KOPT-K1 (cell line): Measurements from ENCODE around the gene KNCN.

Experiments used
- H3K27ac ChIP-seq: fragments of 200-600 bp; sonication (generic); 2 replicates; pipeline ENCODE4 v1.5.1; 2016; ENCODE audit warnings: antibody characterized with exemption, mild to moderate bottlenecking, low read depth, low read length; ENCODE audit not compliant: poor library complexity, severe bottlenecking
- H3K36me3 ChIP-seq: fragments of 200-600 bp; sonication (generic); 2 replicates; pipeline ENCODE4 v1.5.1; 2017; ENCODE audit warnings: antibody characterized with exemption, mild to moderate bottlenecking, low read length, moderate library complexity; ENCODE audit not compliant: insufficient read depth
- H3K9me3 ChIP-seq: fragments of 200-600 bp; sonication (generic); 2 replicates; pipeline ENCODE4 v1.5.1; 2017; ENCODE audit warnings: antibody characterized with exemption, low read length, mild to moderate bottlenecking; ENCODE audit not compliant: insufficient read depth, poor library complexity, severe bottlenecking

The KNCN gene

DNA sequence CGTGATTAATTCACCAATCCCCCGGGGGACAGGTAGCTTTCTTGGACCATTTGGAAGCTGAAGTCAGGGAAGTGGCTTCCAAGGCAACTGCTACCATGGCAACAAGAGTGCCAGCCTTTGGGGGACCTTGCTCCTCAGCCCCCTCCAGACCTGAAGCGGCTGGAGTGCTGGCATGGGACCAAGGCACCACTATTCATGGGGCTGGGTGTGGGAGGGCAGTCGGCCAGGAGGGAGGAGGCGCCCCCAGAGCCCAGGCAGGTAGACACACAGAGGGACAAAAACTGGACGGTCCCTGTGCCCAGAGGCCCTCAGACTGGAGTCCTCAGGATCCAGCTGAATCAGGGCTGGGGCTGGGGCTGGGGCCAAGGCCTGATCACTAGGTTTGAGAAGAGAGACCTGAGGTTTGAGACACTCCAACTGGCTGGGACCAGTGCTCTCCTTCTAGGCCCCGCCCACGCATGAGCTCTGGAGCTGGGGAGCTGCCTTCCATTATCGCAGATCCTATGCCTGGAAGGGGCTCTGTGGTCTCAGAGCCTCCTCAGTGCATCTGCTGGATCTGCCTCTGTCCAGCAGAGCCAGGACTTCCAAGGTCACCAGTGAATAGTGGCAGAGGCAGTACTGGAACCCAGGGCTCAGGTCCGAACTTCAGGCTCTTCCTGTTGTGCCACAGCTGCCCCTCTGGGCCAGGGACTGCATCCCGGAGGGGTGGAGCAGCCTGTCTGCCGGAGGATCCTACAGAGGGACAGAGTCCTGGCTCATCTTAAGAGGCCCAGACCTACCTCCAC is 3.3 kb upstream of the KNCN start:
- no peaks in the 10 kb centered on the region for H3K36me3 ChIP-seq
- no peaks in the 10 kb centered on the region for H3K9me3 ChIP-seq
- H3K27ac ChIP-seq, result no peak overlapping the region

DNA sequence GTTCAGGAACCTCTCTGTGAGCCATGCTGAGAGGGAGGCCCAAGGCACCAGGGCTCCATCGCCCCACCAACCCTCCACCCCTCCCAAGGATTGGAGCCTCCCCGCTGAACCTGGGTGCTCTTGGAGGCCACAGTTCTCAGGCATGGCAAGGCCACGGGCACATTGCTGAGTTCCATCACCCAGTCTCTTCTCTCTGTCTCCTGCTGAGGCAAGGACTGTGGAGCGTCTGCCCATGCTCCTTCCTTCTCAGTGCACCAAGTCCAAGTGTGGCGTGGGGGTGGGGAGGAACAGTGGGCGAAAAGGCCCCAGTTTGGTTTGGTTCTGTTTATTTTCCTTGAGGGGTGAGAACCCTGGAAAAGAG is 2.8 kb upstream of the KNCN start:
- H3K9me3 ChIP-seq, result no peaks in the 10 kb centered on the region
- no peak overlapping the region for H3K27ac ChIP-seq
- H3K36me3 ChIP-seq, result no peaks in the 10 kb centered on the region

DNA sequence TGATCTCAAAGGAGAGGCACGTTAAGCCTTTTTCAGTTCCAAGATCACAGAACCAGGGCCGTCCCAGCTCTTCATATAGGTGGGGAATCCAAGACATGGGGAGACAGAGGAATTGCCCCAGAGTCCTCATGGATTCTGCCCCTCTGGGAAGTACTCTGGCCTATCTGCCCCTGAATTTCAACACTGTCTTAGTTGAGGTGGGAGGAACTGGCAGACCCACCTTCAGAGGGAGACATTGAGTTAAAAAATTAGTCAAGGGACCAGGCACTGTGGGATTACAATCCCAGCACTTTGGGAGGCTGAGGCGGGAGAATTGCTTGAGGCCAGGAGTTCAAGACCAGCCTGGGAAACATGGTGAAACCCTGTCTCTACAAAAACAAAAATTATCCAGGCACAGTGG is 2.1 kb upstream of the KNCN start:
- no peak overlapping the region for H3K27ac ChIP-seq
- H3K36me3 ChIP-seq, result no peaks in the 10 kb centered on the region
- H3K9me3 ChIP-seq, result no peaks in the 10 kb centered on the region

DNA sequence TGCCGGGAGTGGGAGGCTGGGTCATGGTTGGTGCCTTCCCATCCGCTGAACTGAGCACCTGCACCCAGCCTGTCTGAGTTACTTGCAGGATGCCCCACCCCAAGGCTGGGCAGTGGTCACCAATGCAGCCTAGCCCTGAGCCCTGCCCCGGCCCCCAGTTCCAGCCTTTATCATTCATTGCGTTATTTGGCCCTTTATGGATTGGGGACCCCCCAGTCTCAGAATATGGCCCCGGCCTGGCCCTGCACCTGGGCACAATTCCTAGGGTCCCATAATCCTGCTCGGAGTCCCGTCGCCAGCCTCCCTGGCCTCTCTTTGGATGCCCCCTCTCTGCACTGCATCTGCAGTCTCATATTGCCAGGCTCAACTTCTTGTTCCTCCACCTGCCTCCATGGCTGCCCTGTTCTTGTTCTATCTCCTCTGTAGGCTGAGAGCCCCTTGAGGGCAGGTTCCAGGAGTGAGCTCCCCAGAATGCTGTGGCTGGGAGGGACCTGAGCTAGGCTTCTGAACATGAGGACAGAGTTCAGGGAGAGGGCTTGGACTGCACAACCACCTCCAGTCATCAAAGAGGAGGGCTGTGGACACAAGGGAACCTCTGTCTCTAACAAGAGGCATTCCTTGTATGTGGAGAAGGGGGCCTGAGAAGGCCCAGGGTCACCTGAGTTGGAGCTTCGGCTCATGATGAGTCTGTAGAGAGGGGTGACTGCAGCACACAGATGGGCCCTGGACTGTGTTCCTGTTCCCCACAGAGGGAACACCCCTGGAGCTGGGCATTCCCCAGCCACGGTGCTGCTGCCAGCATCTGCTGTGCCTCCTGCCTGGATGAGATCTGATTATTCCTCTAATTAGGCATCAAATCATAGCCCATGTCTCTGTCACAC is 1.1 kb upstream of the KNCN start:
- no peak overlapping the region for H3K27ac ChIP-seq
- no peaks in the 10 kb centered on the region for H3K36me3 ChIP-seq
- no peaks in the 10 kb centered on the region for H3K9me3 ChIP-seq

DNA sequence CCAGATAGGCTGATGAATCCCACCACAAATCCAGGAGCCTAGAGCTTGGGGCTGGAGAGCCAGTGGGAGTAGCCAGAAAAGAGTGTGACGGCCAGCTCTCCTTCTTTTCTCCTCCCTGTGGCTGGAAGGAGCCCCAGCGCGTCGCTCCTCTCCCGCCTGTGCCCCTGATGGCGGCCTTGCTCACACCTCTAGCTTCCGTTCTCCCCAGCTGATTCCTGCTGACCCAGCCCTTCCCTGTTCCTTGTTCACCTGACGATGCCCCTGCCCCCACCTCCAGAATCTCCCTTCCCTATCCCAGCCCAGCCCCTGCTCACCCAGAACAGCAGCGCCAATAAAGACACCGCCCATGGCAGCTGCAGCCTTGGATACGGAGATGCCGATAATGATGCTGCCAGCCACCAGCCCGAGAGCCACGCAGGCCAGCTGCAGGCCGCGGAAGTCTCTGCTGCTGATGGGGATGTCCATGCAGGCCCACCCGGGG is 656 bp downstream of the KNCN start:
- Histone ChIP-seq H3K27ac (no peak overlapping the region), H3K9me3 (no peaks in the 10 kb centered on the region), H3K36me3 (no peaks in the 10 kb centered on the region)

DNA sequence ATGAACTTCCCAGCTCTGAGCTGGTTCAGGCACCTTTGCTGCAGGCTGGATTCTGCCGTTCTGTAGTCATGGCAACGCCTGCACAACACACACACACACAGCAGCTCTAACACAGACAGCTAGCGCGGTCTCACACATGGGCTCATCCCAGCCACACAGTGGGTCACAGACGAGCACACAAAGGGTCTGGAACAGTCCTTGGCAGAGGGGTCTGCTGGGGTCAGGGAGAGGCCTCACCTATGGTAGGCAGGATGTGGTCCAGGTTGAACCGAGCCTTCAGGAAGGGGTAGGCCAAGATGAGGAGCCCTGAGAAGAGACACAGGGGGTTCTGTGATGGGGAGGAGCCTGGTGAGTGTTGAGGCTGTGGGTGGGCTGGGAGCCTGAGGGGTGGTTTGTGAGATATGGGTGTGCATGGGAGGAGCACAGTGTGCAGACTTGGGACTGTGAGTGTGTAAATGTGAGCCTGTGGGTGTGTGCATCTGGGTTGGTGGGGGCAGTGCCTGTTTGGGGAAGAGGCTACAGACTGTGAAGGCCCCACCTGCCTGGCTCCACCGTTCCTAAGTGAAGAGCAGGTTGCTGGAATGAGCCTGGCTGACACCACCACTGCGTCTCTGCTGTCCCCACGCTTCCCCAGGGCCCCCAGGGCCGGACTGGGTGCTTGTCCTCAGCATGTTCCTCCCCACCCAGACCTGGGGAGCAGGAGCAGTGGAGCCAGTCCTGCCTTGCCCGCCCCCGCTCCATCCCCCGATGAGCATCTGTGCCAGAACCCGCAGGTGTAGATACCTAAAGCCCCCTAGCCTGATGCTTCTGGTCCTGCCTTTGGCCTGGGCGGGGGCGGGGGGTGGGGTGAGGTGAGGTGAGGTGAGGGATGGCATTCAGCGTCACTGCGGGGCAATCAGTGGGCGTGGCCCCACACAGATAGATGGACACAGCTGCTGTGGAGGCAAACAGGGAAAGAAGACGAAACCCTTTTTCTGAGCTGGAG is 1.5 kb downstream of the KNCN start:
- no peaks in the 10 kb centered on the region for H3K9me3 ChIP-seq
- H3K27ac ChIP-seq, result no peak overlapping the region
- no peaks in the 10 kb centered on the region for H3K36me3 ChIP-seq

DNA sequence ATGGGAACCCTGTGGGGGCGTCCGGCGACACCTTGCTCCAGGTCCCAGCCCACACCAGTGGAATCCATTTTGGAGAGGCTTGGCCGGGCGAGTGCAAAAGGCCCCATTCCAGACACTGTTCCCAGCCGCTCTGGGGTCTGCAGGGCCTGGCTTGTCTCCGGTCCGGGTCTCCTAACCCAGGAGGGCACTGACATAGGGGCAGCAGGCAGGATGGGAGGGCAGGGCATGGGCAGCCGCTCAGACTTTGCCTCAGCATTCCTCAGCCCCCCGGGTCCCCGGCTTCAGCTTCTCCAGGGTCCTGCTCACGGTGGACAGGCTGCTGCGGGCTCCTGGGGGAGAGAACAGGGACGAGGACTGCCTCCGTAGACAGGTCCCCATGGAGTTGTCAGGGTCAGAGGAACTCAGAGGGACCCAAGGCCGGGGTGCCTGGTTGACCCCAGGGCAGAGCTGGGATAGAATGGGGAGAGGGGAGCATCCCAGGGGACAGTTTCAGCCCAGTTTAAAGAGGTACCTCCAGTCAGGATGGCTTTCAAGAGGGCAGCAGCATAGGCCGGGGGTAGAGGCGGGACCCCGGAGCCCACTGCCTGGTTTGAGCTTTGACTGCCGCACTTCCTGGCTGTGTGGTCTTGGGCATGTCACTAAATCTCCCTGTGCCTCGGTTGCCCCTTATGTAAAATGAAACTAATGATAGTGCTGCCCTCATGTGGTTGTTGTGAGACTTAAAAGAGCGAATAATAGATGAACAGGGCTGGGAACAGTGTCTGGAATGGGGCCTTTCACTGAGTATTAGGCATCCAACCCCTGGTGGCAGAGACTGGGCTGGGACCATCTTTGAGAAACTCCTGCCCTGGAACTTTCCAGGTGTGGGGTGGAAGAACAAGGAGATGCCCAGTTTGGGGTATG is 3.7 kb downstream of the KNCN start:
- Histone ChIP-seq H3K9me3 (no peaks in the 10 kb centered on the region), H3K27ac (no peak overlapping the region), H3K36me3 (no peaks in the 10 kb centered on the region)

DNA sequence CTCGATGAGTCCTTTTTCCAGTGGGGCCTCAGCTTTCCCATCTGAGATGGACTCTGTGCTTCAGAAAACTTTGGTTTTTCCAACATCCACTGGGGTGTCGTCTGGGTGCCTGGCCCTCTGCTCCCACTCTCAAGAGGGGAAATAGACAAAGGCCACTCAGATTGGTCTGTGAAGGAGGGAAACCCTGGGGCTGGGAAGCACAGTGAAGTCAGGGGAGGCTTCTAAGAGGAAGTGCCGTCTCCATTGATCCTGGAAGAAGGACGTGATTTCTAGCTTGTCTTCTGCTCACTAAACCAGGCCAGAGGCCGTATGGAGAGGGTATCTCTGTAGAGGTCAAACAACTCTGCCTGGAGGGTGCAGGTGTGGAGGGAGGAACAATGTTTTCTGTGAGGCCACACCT is 5.2 kb downstream of the KNCN start:
- H3K36me3 ChIP-seq, result no peaks in the 10 kb centered on the region
- no peak overlapping the region for H3K27ac ChIP-seq
- H3K9me3 ChIP-seq, result no peaks in the 10 kb centered on the region

DNA sequence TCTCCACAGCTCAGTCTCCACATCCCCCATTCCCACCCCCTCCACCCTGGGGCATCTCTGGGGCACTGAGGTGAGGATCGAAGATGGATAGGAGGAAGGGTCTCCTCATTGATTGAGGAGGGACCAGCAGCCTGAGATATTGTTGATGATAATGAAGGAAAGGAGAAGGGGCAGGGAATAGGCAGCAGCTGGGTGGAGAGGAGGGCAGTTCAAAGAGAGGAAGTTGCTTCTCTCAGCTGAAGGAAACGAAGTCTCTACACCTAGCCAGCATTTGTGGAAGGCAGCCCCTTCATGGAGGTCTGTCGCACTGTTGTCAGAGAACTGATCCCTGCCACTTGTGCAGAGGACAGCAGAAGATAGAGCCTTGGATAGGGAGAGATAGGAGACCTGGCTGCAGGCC is 5.7 kb downstream of the KNCN start:
- no peak overlapping the region for H3K27ac ChIP-seq
- H3K9me3 ChIP-seq, result no peaks in the 10 kb centered on the region
- no peaks in the 10 kb centered on the region for H3K36me3 ChIP-seq

DNA sequence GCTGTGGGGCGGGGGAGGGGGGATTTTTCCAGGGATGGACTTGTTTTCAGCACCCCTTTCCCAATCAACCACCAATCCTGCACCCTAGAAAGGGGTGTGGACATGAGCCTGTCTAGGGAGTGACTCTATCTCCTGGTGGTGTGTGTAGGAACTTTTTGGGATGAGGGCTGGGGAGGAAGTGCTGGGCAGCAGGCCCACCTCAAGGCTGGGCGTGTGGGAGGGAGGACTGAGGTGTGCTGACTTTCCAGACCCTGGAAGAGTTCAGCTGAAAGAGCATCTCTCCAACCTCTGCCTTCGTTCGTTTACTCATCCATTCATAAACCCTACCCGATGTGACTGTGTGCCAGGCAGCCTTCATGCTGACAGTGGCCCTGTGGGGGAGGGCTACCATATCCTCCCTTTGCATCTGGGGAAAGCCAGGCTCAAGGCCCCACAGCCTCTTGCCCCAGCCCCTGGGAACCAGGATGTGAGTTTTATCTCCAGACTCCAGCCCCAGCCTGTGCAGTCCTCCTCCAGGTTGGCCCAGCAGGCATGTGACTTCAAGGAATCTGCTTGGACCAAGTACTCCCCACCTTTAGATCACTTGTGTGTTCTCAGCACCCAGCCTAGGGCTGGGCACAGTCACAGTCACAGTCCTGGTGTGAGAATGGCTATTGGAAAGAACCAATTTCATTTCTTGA is 6.7 kb downstream of the KNCN start:
- H3K36me3 ChIP-seq, result no peaks in the 10 kb centered on the region
- H3K9me3 ChIP-seq, result no peaks in the 10 kb centered on the region
- H3K27ac ChIP-seq, result no peak overlapping the region

DNA sequence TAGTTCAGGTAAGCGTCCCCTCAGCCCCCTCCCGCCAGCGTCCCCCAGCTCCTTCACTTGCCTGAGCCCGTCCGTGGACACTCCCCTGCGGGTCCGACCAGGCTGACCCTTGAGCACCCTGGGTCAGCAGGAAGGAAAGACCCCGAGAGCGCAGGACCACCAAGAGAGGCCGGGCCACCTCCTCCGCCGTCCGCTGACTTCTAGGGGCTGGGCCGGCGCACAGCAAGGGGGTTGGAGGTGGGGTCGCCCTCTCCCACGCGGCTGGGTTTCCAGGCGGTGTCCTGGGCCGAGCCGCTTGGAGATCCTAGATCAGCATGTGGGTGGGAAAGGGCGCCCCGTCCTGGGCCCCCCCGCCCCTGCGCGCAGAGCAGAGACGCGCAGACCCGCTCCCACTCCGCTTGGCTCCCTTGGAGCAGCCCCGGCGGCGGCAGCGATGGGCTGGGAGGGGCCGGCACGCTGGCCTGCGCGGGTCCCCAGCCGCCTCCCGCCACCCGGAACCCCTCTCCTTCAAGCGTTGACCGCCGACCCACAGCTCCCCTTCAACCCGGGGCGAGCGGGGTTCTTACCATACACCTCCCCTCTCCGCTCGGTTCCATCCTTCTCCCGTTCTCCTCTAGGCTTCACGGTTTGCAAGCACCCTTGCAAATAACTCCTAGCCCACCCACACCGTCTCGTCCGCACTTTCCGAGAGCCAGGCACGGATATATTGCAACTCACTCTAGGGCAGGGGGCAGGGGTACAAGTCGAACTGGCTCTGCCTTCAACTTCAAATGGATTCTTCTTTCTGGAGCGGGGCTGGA is 7.5 kb downstream of the KNCN start:
- no peak overlapping the region for H3K27ac ChIP-seq
- H3K9me3 ChIP-seq, result no peaks in the 10 kb centered on the region
- no peaks in the 10 kb centered on the region for H3K36me3 ChIP-seq

DNA sequence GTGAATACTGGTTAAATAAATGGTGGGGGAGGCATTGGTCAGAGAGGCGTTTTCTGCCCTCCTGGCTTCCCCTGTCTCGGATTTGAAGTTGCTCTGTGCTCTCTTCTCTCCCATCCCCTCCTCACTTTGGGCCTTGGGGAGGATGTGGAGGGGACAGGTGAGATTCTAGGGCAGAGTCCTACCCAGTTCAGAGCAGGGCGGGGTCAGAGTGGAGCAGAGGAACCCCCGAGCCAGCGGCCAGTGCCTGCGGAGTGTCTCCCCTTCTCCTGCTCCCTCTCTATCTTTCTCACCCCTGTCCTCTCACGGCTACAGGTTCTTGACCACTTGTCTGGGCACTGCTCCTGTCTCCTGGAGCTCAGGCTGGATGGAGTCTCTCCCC is 8.1 kb downstream of the KNCN start:
- H3K27ac ChIP-seq, result no peak overlapping the region
- H3K9me3 ChIP-seq, result no peaks in the 10 kb centered on the region
- H3K36me3 ChIP-seq, result no peaks in the 10 kb centered on the region

DNA sequence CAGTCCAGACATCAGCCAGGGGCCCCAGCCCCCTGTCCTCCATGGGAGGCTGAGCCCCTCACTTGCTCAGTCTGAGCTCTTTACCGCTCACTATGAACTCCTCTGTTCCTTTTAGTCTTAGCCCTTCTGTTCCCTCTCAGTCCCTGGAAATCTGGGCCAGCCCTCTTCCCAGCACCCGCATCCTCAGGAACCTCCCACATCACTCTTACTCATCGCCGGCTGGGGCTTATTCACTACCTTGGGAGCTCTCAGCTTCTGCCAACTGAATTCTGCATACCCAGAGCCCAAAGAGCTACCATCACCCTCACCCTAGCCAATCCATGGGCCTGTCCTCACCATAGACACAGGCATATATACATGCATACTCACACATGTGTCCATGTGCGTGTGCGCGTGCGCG is 11.5 kb downstream of the KNCN start:
- H3K9me3 ChIP-seq, result no peaks in the 10 kb centered on the region
- H3K36me3 ChIP-seq, result no peaks in the 10 kb centered on the region
- no peak overlapping the region for H3K27ac ChIP-seq
